GM21526 (cell line): ENCODE data around the gene CAPZB.
A peak's percentile ranks its signal among the peaks of the same experiment; 100 is the strongest.
"Not testable (repeated sequence)": the region's sequence is repeated elsewhere in the genome, so short reads cannot be mapped to it uniquely, and the experiment has no call there.

Experiments used
- ATAC-seq: cut with Tn5 transposase; IDR thresholded peaks from one replicate; pipeline ENCODE4 v1.9.1; 2021; ENCODE audit warnings: moderate library complexity; ENCODE audit not compliant: unreplicated experiment, low FRiP score

Gene CAPZB

DNA sequence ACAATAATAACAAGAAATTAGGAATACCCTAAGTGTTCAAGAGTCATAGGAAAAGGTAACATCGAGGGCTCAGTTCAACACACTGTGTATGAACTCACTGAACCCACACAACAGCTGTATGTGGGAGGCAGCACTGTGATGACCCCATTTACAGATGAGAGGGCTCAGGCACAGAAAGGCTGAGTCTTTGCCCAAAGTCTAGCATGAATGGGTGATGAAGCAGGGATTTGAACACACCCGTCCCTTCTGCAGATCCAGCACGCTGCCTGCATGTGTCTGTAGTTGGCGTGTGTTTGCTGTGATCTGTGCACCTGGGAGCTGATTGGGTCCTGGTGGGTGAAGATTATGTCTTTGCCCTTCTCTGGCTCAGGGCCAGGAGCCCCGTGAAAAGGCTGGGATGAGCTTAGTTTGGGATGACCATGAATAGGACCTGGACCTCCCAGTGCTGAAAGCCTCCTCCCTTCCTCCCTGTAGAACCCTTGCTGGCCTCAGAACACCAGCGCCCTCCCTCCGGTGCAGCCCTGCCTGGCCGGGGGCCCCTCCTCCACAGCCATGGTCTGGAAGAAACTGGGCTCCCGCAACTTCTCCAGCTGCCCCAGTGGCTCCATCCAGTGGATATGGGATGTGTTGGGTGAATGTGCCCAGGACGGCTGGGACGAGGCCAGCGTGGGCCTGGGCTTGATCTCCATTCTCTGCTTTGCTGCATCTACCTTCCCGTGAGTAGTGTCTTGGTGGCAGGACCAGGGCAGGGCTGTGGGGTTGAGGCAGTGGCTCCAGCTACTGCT is 168.0 kb downstream of the CAPZB start:
- ATAC-seq, result no peak

DNA sequence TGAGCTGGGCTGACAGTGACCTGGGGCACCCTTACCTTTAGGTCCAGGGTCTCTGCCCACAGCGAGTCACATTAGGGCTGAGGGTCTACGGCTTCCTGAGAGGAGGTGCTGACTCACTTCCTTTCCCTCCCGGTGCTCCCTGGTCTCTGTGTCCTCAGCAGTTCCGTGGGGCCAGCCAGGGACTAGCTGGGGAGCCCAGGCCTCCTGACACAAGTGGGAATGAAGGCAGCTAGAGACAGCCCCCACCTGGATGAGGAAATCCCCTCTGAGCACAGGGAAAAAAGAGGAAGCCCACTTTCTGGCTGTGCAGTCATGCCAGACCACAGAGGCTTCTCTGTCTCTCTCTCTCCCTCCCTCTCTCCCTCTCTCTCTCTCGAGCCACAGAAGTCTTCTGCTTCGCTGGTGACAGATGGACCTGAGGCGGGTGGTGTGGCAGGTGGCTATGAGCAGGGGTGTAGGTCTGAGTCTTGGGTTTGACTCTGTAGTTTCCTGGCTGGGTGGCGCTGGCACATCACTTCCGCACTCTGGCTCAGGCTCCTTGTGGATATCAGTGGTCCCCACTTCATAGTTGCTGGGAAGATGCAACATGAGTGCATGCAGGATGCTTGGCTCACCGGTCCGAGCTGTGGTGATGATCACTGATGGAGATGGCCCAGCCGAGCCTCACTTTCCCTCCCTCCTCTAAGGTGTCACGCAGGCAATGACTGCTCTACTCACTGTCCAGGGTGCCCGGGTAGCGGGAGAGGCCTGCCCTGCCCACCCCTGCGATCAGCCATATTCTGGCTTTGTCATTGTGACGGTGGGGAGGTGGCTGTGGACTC is 169.8 kb downstream of the CAPZB start:
- no peak for ATAC-seq

- ATAC-seq, result no peak
These were observed 171.1 kb downstream of the CAPZB start for GRCh38 chr1:19313961-19314882.

- no peak for ATAC-seq
These were observed 171.7 kb downstream of the CAPZB start for GRCh38 chr1:19313636-19313959.

DNA sequence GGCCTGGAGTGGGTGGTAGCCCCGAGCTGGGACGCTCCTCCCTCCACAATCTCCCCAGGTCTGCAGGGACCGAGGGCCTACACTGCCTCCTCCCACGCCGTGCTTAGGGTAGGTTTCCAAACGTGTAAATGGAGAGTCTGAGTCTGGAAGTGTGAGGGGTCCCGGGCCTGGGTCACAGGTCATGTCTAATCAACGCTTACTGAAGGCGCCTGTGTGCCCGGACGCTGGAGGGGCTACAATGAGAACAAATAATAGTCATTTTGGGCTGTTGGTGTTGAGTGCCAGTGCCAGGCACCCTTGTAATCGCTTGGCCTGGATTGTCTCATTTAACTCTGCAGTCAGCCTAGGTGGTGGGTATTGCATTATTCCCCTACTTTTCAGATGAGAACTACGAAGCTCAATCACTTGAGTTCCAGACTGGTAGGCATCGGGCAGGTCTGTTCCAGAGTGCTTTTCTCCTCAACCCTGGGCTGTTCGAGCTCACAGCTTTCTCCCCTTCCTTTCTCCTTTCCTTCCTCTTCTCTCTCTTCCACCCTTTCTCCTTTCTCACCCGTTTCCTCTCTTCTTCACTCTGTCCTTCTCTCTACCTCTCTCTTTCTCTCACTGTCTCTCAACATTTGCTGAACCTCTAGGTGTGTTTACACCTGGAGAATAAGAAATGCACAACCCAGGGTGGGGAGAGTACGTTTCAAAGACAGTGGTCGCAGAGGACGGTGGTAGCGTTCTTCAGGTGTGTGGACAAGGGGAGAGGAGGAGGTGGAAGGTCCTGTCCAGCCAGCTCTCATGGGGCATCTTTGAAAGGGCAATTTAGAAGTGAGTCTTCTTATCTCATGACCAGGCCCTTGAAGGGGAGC is 172.3 kb downstream of the CAPZB start:
- ATAC-seq, result no peak

GRCh38 chr1:19311931-19312781 is 173.2 kb downstream of the CAPZB start, which contains the start of the genes AKR7A2 and SLC66A1:
Gene AKR7A2, minus strand, starts transcription at chr1:19312144. Its CDS starts 20 bp downstream, at chr1:19312124.
Gene SLC66A1, plus strand, starts transcription at chr1:19312326. Its CDS starts 5,352 bp downstream, at chr1:19317678.
- ATAC-seq, result peak; percentile 53

- no peak for ATAC-seq
These were observed 173.8 kb downstream of the CAPZB start for GRCh38 chr1:19311503-19311930.

GRCh38 chr1:19310720-19311502 is 174.4 kb downstream of the CAPZB start:
- ATAC-seq, result no peak

DNA sequence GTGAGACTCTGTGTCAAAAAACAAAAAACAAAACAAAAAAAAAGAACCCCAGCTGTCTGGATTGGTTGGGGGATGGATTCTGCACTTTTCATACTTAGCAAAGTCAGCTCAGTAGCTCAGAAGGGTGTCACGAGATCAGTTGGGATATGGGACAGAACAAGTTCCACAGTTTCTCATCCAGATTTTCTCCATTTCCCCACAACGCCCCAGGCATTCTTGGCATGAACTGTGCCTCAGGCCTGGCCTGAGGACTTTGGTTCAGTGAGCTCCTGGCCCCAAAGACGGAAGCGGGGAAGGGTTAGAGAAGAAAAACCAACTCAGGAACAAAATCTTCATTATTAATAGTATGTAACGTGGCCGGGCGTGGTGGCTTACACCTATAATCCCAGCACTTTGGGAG is 175.3 kb downstream of the CAPZB start:
- no peak for ATAC-seq

- ATAC-seq, result no peak
These were observed 176.1 kb downstream of the CAPZB start for GRCh38 chr1:19309123-19309813.

GRCh38 chr1:19308509-19308907 is 176.8 kb downstream of the CAPZB start:
- ATAC-seq, result no peak

- no peak for ATAC-seq
These were observed 177.4 kb downstream of the CAPZB start for GRCh38 chr1:19307794-19308508.

GRCh38 chr1:19306941-19307340 is 178.4 kb downstream of the CAPZB start:
- ATAC-seq, result no peak

- no peak for ATAC-seq
These were observed 179.5 kb downstream of the CAPZB start for GRCh38 chr1:19305880-19306279.

- not testable (repeated sequence) for ATAC-seq
These were observed 181.3 kb downstream of the CAPZB start for GRCh38 chr1:19304081-19304480.

- ATAC-seq, result no peak
These were observed 185.1 kb downstream of the CAPZB start for GRCh38 chr1:19300211-19300610.

DNA sequence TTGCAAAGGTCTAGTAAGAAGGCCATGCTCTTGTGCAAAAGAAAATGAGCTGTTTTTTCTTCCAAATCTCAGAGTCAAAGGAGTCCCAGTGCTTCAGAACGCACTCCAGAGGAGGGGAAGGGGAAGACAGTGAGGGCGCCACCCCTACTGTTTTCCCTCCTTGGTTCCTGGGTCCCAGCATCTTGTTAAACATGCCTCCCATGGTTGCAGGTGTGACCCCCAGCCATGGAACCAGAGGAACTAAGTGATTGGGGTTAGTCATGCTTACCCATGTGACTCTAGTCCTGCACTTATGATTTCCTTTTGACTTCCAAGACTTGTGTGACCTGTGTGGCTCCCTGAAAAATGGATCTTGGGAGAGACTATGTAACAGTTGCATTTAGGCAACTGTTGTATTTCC is 190.7 kb downstream of the CAPZB start:
- ATAC-seq, result no peak
